Stimulated activated memory B cell treated with anti-CD40 and anti-IgM and Interleukin-4, amounts not matched to agents 10 μg/mL and 1 μg/mL and 100 μg/mL, for 72 hours (primary cell): ENCODE data around the gene FAAH.

Source experiments
- ATAC-seq: fragments of 150-1000 bp; cut with Tn5 transposase; 2 replicates; pipeline ENCODE4 v1.10.0; 2021
- H3K27ac Mint-ChIP-seq: one replicate; pipeline ENCODE4 v1.8.0; 2022; ENCODE audit warnings: mild to moderate bottlenecking, mixed read lengths
- H3K27me3 Mint-ChIP-seq: one replicate; pipeline ENCODE4 v1.8.0; 2022; ENCODE audit warnings: mixed read lengths
- H3K36me3 Mint-ChIP-seq: one replicate; pipeline ENCODE4 v1.8.0; 2022; ENCODE audit warnings: mixed read lengths
- H3K4me1 Mint-ChIP-seq: one replicate; pipeline ENCODE4 v1.8.0; 2022; ENCODE audit warnings: mixed read lengths
- H3K4me3 Mint-ChIP-seq: one replicate; pipeline ENCODE4 v1.8.0; 2022; ENCODE audit warnings: mild to moderate bottlenecking, moderate library complexity, mixed read lengths
- H3K9me3 Mint-ChIP-seq: one replicate; pipeline ENCODE4 v1.8.0; 2022; ENCODE audit warnings: mixed read lengths

Gene FAAH

GRCh38 chr1:46425726-46426125 is 31.6 kb downstream of the FAAH start:
- H3K4me3 Mint-ChIP-seq: no peak overlapping the region
- H3K27ac Mint-ChIP-seq: no peak overlapping the region
- no peak for ATAC-seq
- no peaks in the 10 kb centered on the region for H3K9me3 Mint-ChIP-seq
- H3K4me1 Mint-ChIP-seq: no peaks in the 10 kb centered on the region
- no peaks in the 10 kb centered on the region for H3K36me3 Mint-ChIP-seq
- H3K27me3 Mint-ChIP-seq: peaks cover 64% of the 10 kb centered on the region

GRCh38 chr1:46427541-46427940 is 33.4 kb downstream of the FAAH start:
- peaks cover 58% of the 10 kb centered on the region for H3K27me3 Mint-ChIP-seq
- H3K4me1 Mint-ChIP-seq: no peaks in the 10 kb centered on the region
- H3K9me3 Mint-ChIP-seq: no peaks in the 10 kb centered on the region
- no peak for ATAC-seq
- H3K36me3 Mint-ChIP-seq: no peaks in the 10 kb centered on the region
- H3K27ac Mint-ChIP-seq: no peak overlapping the region
- no peak overlapping the region for H3K4me3 Mint-ChIP-seq

GRCh38 chr1:46429436-46429835 is 35.3 kb downstream of the FAAH start:
- no peak for ATAC-seq
- H3K27me3 Mint-ChIP-seq: peaks cover 50% of the 10 kb centered on the region
- H3K4me1 Mint-ChIP-seq: no peaks in the 10 kb centered on the region
- no peak overlapping the region for H3K27ac Mint-ChIP-seq
- H3K36me3 Mint-ChIP-seq: no peaks in the 10 kb centered on the region
- no peak overlapping the region for H3K4me3 Mint-ChIP-seq
- H3K9me3 Mint-ChIP-seq: no peaks in the 10 kb centered on the region

- H3K4me3 Mint-ChIP-seq: no peak overlapping the region
- no peaks in the 10 kb centered on the region for H3K36me3 Mint-ChIP-seq
- peaks cover 42% of the 10 kb centered on the region for H3K27me3 Mint-ChIP-seq
- no peak overlapping the region for H3K27ac Mint-ChIP-seq
- no peak for ATAC-seq
- H3K9me3 Mint-ChIP-seq: no peaks in the 10 kb centered on the region
- no peaks in the 10 kb centered on the region for H3K4me1 Mint-ChIP-seq
Observed at GRCh38 chr1:46431695-46432094, 37.6 kb downstream of the FAAH start.

GRCh38 chr1:46432781-46433327 is 38.7 kb downstream of the FAAH start:
- Mint-ChIP-seq H3K9me3 (no peaks in the 10 kb centered on the region), H3K27ac (no peak overlapping the region), H3K4me1 (no peaks in the 10 kb centered on the region), H3K36me3 (no peaks in the 10 kb centered on the region), H3K27me3 (peaks cover 53% of the 10 kb centered on the region), H3K4me3 (no peak overlapping the region)
- no peak for ATAC-seq

GRCh38 chr1:46434358-46434757 is 40.2 kb downstream of the FAAH start:
- Mint-ChIP-seq H3K27ac (no peak overlapping the region), H3K4me1 (no peaks in the 10 kb centered on the region), H3K27me3 (peaks cover 57% of the 10 kb centered on the region), H3K4me3 (no peak overlapping the region), H3K9me3 (no peaks in the 10 kb centered on the region), H3K36me3 (no peaks in the 10 kb centered on the region)
- no peak for ATAC-seq

- Mint-ChIP-seq H3K27me3 (peaks cover 42% of the 10 kb centered on the region), H3K4me1 (no peaks in the 10 kb centered on the region), H3K27ac (no peak overlapping the region), H3K9me3 (no peaks in the 10 kb centered on the region), H3K4me3 (no peak overlapping the region), H3K36me3 (no peaks in the 10 kb centered on the region)
- no peak for ATAC-seq
Observed at GRCh38 chr1:46436844-46437243, 42.7 kb downstream of the FAAH start.

GRCh38 chr1:46437723-46438122 is 43.6 kb downstream of the FAAH start:
- H3K9me3 Mint-ChIP-seq: no peaks in the 10 kb centered on the region
- no peaks in the 10 kb centered on the region for H3K36me3 Mint-ChIP-seq
- no peak overlapping the region for H3K4me3 Mint-ChIP-seq
- peaks cover 48% of the 10 kb centered on the region for H3K27me3 Mint-ChIP-seq
- no peak for ATAC-seq
- no peak overlapping the region for H3K27ac Mint-ChIP-seq
- peaks cover 6% of the 10 kb centered on the region for H3K4me1 Mint-ChIP-seq

GRCh38 chr1:46438346-46438745 is 44.2 kb downstream of the FAAH start:
- H3K36me3 Mint-ChIP-seq: no peaks in the 10 kb centered on the region
- peaks cover 12% of the 10 kb centered on the region for H3K4me1 Mint-ChIP-seq
- no peak overlapping the region for H3K27ac Mint-ChIP-seq
- H3K9me3 Mint-ChIP-seq: no peaks in the 10 kb centered on the region
- H3K4me3 Mint-ChIP-seq: no peak overlapping the region
- no peak for ATAC-seq
- H3K27me3 Mint-ChIP-seq: peaks cover 54% of the 10 kb centered on the region

GRCh38 chr1:46440478-46440877 is 46.4 kb downstream of the FAAH start:
- Mint-ChIP-seq H3K27ac (no peak overlapping the region), H3K9me3 (no peaks in the 10 kb centered on the region), H3K36me3 (no peaks in the 10 kb centered on the region), H3K4me1 (peaks cover 15% of the 10 kb centered on the region), H3K4me3 (no peak overlapping the region), H3K27me3 (peaks cover 52% of the 10 kb centered on the region)
- ATAC-seq: no peak

- Mint-ChIP-seq H3K27me3 (peaks cover 61% of the 10 kb centered on the region), H3K9me3 (no peaks in the 10 kb centered on the region), H3K4me1 (peaks cover 27% of the 10 kb centered on the region), H3K36me3 (no peaks in the 10 kb centered on the region), H3K27ac (peak overlapping the region; percentile 19), H3K4me3 (peak overlapping the region; percentile 77)
- ATAC-seq: peak; percentile 73
Observed at GRCh38 chr1:46442317-46443161, 48.4 kb downstream of the FAAH start.

GRCh38 chr1:46444466-46444865 is 50.3 kb downstream of the FAAH start:
- Mint-ChIP-seq H3K9me3 (no peaks in the 10 kb centered on the region), H3K27me3 (peaks cover 65% of the 10 kb centered on the region), H3K27ac (no peak overlapping the region), H3K4me3 (no peak overlapping the region), H3K4me1 (peaks cover 36% of the 10 kb centered on the region), H3K36me3 (no peaks in the 10 kb centered on the region)
- ATAC-seq: no peak

- Mint-ChIP-seq H3K36me3 (no peaks in the 10 kb centered on the region), H3K9me3 (no peaks in the 10 kb centered on the region), H3K4me3 (no peak overlapping the region), H3K27me3 (peaks cover 77% of the 10 kb centered on the region), H3K27ac (no peak overlapping the region), H3K4me1 (peaks cover 36% of the 10 kb centered on the region)
- no peak for ATAC-seq
Observed at GRCh38 chr1:46445773-46446256, 51.7 kb downstream of the FAAH start.

- peak; percentile 51 for ATAC-seq
- H3K36me3 Mint-ChIP-seq: no peaks in the 10 kb centered on the region
- peaks cover 36% of the 10 kb centered on the region for H3K4me1 Mint-ChIP-seq
- peaks cover 88% of the 10 kb centered on the region for H3K27me3 Mint-ChIP-seq
- H3K9me3 Mint-ChIP-seq: no peaks in the 10 kb centered on the region
- H3K27ac Mint-ChIP-seq: no peak overlapping the region
- no peak overlapping the region for H3K4me3 Mint-ChIP-seq
Observed at GRCh38 chr1:46446646-46447498, 52.8 kb downstream of the FAAH start.

GRCh38 chr1:46447499-46448108 is 53.5 kb downstream of the FAAH start:
- H3K27ac Mint-ChIP-seq: no peak overlapping the region
- no peak overlapping the region for H3K4me3 Mint-ChIP-seq

More at GRCh38 chr1:46447499-46448108, 53.5 kb downstream of the FAAH start:
- ATAC-seq: no peak
- Mint-ChIP-seq H3K4me1 (peaks cover 32% of the 10 kb centered on the region), H3K9me3 (no peaks in the 10 kb centered on the region), H3K27me3 (peaks cover 90% of the 10 kb centered on the region), H3K36me3 (no peaks in the 10 kb centered on the region)
